Right lobe of liver (tissue), 4 donors: ENCODE results near the gene PLA2G5.

Experiments
- CTCF ChIP-seq, 4 donors: fragments of 200-600 bp in 3 of 4; fragments of 450-650 bp in 1 of 4; IDR thresholded peaks; one replicate each; pipeline versions ENCODE4 v1.5.1 to v1.8.0; 2016 to 2022; ENCODE audit warnings: antibody characterized with exemption in 4 of 4, mild to moderate bottlenecking in 2 of 4
- POLR2A ChIP-seq: fragments of 450-650 bp; IDR thresholded peaks from one replicate; pipeline ENCODE4 v1.6.1; 2017; ENCODE audit warnings: antibody characterized with exemption, mild to moderate bottlenecking
- donor health status: DM: no; HTN: no; CAD: no.
- donor health status: DM: no; HTN: no; CAD: no.
- donor health status: DM: no; HTN: yes; CAD: no.

GRCh38 chr1:20093940-20094391 is 24.0 kb downstream of the PLA2G5 start:
- TF ChIP-seq POLR2A (no peak), CTCF (IDR thresholded peaks at IDR 0.05) (no peak)
